NOMO-1 (cell line): ENCODE measurements around the gene CHTF18.
"Not testable (repeated sequence)": the region's sequence is repeated elsewhere in the genome, so short reads cannot be mapped to it uniquely, and the experiment has no call there.

Experiments used
- DNase-seq, 2 experiments: peaks; one replicate each; lab custom pipeline; 2025; ENCODE audit not compliant: unreplicated experiment in 2 of 2; lab: John Stamatoyannopoulos, UW

Gene CHTF18

DNA sequence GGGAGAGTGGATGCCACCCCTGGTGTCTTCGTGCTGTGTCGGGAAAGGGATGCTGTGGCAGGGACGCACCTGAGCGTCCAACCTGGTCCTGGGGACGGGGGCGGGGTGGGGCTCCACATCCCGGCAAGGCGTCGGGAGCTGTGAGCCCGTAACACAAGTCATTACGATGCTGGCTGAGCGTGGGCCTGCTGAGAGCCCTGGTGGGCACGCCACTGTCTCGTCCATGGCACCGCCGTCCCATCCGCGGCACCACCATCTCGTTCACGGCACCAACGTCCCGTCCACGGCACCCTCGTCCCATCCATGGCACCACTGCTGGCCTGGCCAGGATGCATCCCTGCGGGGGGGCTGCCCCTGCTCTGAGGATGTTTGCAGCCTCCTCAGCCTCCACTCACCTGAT lies 36.2 kb downstream of the CHTF18 start:
- DNase-seq: no peak

DNA sequence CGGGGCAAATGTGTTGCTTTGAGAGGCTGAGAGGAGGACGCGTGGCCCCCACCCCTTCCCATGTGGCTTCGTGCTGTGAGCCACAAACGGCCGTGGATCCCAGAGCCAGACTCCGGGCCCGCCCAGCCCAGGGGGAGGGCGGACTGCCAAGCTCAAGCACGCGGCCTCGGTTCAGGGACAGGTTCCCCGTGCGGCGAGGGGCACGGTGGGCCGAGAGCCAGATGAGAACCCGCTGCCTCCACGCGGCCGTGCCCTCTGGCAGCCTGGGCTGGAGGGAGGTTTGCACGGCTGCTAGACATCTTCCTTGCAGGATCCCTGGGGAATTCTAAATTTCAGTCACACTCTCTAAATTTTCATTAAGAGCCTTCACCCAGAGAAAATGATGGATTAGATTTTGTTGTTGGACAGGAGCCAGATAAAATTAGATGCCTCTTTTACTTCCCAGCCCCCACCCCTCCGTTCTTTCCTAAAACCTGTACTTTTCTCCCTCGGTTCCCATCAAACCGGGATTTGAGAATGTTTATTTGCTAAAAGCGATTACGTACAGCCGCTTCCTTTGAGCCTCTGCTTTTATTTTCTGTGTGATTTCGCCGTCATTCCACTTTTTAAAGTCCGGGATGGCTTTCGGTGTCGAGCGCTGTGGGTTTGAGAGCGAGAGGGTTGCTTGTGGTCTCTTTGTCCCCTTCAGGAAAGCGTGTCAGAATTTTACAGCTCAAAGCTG lies 37.1 kb downstream of the CHTF18 start:
- no peak for DNase-seq

DNA sequence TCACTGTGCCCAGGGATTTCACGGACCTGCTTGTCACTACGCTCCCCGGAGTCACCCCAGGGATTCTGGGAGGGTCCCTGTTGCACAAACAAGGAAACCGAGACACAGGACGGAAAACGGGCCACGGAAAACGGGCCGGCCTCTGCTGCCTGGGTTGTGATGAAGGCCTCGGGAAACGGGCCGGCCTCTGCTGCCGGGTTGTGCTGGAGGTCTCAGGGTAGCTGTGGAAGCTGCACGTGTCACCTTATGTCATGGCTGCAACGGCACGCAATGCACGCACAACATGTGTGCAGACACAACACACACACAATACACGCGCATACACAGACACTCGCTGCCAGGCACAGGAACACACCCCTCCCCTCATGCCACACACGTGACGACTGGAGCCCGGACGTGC lies 39.1 kb downstream of the CHTF18 start:
- no peak for DNase-seq

DNA sequence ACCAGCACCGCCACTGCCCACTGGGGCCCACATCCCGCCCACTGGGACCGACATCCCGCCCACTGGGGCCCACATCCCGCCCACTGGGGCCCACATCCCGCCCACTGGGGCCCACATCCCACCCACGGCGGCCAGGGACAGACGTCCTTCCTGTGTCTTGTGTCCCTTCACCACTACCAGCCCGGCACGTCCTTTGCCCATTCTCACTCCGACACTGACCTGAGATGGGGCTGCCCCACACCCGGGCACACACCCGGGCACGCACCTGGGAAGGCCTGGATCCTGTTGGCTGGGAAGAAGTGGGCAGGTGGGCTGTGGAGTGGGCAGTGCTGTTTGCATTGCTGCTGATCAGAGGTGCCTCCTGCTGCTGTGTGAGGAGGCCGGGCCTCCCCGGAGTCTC lies 40.5 kb downstream of the CHTF18 start:
- DNase-seq: no peak

DNA sequence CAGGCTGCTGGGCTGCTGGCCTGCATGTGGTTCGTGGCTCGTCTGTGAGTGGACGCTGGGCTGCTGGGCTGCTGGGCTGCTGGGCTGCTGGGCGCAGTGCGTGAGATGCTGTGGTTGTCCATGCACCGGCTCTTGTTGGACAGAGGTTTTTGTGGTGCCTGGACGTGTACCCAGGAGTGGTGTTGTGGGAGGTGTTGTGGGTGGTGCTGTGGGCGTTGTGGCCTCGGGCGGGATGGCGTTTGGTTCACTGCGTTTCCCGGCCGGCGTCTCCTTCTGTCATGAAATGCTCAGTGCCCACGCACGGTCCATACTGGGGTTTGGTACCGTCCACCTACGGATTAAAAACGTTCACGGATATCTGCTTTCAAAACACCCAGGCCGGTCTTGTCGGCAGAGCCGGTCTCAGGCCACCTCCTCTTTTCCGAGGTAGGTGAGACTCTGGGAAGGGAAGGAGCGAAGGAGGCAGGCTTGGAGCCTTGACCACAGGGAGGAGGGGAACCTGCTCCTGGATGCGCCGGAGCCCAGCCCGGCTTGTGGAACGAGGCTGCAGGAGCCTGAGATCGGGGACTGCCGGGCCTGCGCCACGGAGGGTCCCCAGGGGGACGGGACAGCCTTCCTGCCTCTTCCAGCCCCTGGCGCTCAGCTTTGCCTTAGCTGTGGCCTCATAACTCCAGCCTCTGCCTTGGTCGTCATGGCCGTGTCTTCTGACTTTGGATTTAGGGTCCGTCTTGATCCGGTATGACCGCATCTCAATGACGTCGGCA lies 41.9 kb downstream of the CHTF18 start:
- DNase-seq: no peak

DNA sequence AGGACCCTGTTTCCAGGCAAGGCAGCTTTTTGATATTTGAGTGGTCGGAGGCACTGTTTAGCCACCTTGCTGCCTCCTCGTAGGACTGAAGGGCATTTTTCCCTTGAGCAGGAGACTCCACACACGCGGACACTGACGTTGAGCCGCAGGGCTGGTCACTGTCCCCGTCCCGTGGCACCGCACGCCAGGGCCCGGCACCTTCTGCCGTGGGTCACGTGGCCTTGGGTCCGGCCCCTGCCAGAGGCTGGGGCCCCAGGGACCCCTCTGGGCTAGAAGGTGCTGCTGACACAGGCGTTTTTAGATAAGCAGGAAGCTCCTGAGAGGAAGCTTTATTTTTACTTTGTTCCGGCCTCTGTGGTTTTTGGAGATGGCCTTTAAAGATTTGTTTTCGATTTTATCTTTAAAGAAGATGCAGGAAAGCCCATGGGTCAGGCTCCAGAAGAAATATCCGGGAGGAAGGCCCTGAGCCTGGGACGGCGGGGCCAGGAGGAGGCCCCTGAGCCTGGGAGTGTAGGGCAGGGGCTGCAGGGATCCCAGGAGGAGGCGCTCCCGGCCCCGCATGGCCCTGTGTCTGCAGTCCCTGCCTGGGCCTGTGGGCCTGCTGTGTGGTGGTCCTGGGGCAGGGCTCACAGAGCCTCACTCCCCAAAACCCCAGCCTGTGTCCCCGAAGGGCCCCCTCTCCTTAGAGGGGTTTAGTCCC lies 42.6 kb downstream of the CHTF18 start:
- no peak for DNase-seq

DNA sequence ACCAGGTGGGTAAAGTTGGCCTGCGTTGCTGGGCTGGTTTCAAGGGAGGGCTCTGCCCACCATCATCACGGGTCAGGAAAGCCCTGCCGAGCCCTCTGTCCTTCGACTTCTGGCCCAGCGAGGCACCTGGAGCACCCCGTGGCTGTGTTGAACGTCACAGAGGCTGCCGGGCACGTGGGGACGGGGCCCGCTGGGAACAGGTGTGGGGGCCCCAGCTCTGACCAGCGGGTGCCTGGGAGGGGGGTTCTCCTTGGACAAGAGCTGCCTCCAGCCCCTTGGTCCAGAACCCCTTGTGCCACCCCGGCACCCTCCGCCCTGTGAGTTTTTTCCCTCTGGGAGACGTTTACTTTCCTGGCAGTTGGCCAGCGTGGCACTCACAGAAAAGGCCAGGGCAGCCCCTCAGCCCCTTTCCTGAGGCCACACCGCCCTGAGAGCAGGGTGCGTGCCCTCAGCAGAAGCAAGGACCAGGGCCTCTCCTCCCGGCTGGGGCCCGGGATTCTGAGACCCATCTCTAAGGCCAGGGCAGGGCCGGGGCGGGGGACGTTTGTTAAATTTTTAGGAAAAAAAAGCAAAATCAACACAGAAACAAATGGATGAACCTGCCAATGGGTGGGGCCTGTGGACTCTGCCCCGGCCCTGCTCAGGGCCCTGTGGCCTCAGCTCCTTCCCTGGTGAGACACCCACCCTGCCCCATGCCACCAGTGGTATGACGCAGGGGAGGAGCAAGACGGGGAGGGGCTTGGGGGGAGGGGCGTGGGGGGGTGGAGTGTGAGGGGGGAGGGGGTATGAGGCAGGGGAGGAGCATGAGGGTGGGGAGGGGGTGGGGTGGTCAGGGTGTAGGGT lies 43.4 kb downstream of the CHTF18 start:
- DNase-seq: no peak

DNA sequence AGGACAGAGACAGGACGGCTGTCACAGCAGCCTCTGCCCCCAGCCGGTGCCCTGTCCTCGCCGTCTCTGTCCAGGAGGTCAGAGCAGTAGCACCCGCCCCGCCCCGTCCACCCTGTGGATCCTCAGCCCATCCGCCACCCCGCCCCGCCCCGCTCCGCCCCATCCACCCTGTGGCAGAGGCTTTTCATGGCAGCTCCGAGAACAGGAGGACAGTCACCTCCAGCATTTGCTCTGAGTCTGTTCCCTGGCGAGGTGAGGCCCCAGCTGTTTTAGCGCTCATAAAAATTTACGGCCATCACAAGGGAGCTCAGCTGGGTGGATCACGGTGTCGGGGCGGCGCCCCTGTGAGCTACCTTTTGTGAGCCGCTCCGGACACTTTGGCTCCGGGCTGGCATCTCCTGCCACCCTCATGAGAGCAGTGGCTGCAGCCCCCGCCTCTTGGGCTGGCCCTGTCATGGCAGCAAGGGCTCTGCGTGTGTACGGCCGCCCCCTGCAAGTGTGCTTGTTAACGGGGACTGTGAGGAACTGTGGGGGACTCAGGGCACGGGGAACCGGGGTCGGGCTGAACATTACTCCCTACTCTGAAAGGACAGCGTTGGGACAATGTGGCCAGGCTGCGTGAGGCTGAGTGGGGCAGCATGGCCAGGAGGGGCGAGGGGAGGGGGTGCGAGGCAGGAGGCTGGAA lies 44.4 kb downstream of the CHTF18 start:
- DNase-seq: no peak

DNA sequence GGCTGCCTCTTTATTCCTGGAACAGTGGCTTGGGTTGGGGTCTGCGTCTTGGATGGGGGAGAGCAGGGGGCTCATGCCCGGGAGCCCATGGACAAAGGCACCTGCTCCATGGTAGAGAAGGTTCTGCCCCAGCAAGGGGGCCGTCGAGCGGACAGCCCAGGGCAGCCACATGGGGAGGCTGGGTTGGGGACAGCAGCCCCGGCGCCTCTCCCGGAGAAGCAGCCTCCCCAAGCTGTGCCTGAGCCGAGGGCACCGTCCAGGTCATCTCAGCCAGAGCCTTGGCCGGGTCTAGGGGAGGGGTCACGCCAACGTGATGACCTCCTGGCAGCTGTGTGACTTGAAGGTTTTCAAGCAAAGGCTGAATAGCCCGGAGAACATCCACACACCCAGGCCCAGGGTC lies 45.0 kb downstream of the CHTF18 start:
- no peak for DNase-seq

DNA sequence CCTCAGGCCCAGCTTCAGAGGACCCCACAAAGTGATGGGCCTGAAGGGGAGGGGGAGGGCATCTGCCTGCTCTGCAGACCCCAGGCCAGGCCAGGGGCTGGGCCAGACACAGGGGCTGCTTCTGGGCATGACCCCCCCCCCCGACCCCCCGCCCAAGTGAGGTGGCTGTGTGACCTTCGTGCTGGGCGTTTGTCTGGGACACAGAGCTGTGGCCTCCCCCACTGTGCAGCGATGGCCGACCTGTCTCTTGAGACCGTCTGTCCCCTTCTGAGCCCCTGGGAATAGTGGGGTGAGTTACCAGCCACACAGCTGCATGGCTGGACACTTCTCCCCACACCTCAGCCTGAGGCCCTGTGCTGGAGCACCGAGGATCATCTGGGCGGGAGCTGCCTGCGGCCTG lies 47.0 kb downstream of the CHTF18 start:
- no peak for DNase-seq

DNA sequence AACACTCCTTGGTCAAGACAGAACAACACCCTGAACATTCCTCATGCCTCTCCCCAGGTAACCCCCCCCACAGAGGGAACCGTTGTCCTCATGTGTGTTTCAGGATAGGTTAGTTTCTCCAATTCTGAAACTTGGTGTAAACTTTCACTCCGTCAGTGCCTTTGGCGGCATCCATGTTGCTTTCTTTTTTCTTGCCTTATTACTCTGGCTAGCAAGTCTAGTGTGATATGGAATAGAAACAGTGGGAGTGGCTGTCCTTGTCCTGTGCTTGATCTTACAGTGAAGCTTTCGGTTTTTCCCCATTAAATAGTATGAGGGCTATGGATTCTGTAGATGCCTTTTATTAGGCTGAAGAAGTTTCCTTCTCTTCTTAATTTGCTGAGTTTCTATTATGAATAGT lies 47.8 kb downstream of the CHTF18 start:
- DNase-seq: no peak

DNA sequence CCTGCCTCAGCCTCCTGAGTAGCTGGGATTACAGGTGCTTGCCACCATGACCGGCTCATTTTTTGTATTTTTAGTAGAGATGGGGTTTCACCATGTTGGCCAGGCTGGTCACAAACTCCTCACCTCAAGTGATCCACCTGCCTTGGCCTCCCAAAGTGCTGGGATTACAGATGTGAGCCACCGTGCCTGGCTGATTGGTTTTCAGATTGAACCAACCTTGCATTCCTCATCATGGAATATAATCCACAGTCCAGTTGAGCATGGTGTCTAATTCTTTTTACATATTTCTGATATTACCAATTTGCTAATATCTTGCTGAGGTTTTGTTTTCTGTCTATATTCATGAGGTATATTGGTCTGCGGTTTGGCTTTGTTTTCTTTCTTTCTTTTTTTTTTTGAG lies 48.4 kb downstream of the CHTF18 start:
- DNase-seq: not testable (repeated sequence)

DNA sequence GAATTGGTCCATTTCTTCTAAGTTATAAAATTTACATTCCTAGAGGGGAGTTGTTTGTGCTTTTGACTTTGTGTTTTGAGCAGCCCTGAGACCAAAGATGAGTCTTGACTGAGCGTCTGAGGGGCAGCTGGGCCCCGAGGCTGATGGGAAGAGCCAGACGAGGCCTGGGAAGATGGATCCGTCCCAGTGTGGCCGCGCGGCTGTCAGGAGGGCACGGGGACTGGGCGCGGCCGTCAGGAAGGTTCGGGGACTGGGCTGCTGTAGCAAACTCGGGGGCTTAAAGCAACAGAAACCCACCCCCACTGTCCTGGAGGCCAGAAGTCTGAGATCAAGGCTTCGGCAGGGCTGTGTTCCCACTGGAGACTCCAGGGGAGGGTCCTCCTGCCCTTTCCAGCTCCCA lies 50.3 kb downstream of the CHTF18 start:
- no peak for DNase-seq

DNA sequence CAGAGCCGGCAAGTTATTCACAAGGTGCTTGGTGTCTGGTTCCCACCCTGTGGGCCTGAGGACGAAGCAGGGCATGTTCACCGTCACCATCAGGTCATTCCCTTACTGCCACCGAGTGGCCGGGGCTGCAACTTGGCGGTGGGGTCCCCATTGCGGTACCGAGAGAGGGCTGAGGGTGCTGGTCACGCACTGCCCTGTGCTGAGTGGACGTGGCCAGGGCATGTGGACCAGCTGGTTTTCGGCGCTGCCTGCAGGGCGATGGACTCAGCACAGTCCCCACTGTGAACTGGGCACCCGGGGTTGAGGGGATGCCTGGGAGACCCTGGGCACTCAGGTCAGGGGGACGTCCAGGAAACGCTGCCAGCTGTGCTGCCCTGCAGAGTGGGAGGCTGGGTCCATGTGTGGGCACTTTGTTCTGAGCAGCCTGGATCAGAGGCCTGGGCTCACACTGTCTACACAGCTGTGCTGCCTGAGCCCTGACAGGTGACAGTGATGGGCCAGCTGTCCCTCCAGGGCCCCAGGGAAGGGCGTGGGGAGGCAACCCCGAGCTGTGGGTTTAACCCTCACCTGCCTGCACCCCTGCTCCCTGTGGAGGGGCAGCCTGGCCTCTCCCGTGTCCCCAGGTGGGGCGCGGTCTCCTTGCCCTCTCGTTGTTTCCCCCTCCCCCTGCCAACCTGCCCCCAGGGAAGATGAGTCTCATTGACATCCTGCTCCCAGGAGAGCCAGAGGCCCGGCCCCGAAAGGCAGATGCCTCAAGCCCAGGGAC lies 51.4 kb downstream of the CHTF18 start:
- DNase-seq: no peak

DNA sequence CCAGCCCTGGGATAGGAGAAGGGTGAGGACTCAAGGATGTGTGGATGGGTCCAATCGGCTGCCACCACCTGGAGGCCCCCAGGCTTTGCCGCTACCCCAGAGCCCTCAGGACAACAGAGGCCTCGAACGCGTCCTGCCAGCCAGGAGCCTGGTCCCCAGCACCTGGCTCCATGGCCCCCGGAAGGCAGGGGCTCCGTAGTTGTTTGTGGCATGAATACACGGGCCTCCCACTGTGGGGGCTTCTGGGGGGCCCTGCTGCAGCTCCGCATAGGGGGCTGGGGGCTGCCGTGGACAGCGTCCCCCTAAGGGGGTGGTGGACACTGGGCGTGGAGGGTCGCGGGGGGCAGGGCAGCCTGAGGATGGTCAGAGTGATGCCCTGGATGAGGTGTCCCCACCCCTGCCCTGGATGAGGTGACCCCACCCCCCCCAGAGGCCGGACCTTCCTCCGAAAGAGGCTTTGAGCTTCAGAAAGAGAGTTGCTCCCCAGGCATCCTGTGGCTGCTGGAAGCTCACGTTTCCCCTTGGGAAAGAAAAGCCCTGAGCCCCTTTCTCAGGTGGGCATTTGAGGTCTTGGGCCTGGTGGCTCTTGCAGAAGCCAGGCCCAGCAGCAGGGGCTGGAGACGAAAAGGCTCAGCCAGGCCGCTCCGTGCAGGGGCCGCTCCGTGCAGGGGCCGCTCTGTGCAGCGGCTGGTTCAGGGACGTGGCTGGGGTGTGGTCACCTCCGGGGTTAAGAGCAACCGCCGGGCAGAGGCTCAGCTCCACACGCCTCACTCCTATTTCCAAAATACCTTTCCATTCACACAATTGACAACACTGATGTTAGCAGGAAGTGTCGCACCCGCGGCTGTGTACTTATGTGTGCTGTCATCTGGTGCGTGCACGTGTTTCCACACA lies 52.4 kb downstream of the CHTF18 start:
- DNase-seq: no peak

DNA sequence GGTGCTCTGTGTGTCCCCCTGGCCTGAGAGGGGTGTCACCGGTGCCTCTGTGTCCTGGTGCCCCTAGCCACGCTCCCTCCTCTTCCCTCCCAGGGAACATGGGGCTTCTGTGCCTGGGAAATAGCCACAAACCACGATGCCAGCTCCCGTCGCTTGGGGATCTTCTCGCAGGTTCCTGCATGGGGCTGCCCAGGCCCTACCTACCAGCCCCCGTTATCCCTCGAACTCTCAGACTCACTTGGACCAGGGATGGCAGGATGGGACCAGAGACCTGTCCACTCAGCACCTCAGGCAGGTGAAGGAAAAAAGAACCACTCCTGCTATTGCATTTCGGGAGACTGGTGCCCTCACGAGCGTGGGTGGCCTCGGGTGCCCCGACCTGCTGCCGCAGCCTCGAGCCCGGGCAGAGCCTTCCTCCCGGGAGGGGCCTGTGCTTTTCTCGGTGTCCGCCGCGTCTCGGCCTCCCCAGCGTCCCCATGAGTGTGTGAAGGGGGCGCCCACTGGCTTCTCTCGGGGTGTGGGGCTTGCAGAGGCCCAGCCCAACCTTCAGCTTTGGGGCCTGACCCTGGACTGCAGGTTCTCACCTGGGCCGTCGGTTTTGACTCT lies 53.1 kb downstream of the CHTF18 start:
- no peak for DNase-seq

DNA sequence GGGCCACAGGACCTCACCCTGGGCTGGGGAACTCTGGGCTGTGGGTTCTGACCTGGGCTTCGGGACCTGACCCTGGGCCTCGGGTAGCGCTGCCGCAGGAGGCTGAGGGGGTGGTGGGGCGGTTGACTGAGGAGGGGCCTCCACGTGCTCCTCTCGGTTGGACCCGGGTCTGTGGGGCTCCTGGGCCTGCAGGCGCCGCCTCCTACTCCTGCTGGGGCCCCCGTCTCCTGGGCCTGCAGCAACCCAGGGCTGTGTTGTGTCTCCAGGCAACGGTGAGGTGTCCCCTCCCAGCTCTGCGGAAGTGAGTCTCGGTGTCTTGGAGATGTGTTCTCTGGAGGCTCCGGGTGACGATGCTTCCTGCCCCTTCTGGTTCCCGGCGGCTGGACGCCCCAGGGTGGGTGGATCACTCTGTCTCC lies 53.6 kb downstream of the CHTF18 start:
- no peak for DNase-seq
